Measurements from ENCODE around the gene KRTAP20-1.

The KRTAP20-1 gene

GRCh38 chr21:30580132-30580531, 36.1 kb upstream of the KRTAP20-1 start:
- H3K9me3 ChIP-seq (ENCODE audit: control insufficient read depth, insufficient read depth, low read depth, low read length) = no peaks in the 10 kb centered on the region
- ChIA-PET POLR2A (no interaction called here), CTCF (no interaction called here)
- H3K36me3 ChIP-seq (ENCODE audit: control insufficient read depth in 2 of 2, insufficient read depth in 1 of 2, low read length in 2 of 2) = no peaks in the 10 kb centered on the region
- H3K4me1 ChIP-seq (ENCODE audit: control insufficient read depth, insufficient read depth, low read length) = no peaks in the 10 kb centered on the region
- H3K4me3 ChIP-seq (ENCODE audit: low read depth, low read length) = no peak overlapping the region
- no peak overlapping the region for H3K27ac ChIP-seq (ENCODE audit: extremely low read depth, low read depth, low read length)
- TF ChIP-seq KLF1 (tag by site-specific recombination; IDR thresholded peaks at IDR 0.05) (no peak), ZNF677 (tag by site-specific recombination; IDR thresholded peaks at IDR 0.05) (no peak), SP3 (tag by site-specific recombination; IDR thresholded peaks at IDR 0.05) (no peak), ZNF23 (tag by site-specific recombination; IDR thresholded peaks at IDR 0.05; ENCODE audit: borderline replicate concordance) (no peak), ZNF48 (tag by site-specific recombination; IDR thresholded peaks at IDR 0.05) (no peak), ZNF433 (tag by site-specific recombination; IDR thresholded peaks at IDR 0.05; ENCODE audit: low read depth) (no peak), ZNF19 (tag by site-specific recombination; IDR thresholded peaks at IDR 0.05; ENCODE audit: low read depth) (no peak), ZNF660 (tag by site-specific recombination; IDR thresholded peaks at IDR 0.05) (no peak), ZNF138 (tag by site-specific recombination; IDR thresholded peaks at IDR 0.05; ENCODE audit: borderline replicate concordance) (no peak), ZNF561 (tag by site-specific recombination; IDR thresholded peaks at IDR 0.05; ENCODE audit: borderline replicate concordance) (no peak), MEIS1 (CRISPR knock-in tag; IDR thresholded peaks at IDR 0.05; ENCODE audit: borderline replicate concordance) (no peak), ZNF16 (tag by site-specific recombination; IDR thresholded peaks at IDR 0.05; ENCODE audit: low read depth) (no peak), ZNF324 (tag by site-specific recombination; IDR thresholded peaks at IDR 0.05) (no peak), ZNF211 (tag by site-specific recombination; IDR thresholded peaks at IDR 0.05; ENCODE audit: low read depth) (no peak), ZNF843 (tag by site-specific recombination; IDR thresholded peaks at IDR 0.05) (no peak), SP2 (tag by site-specific recombination; IDR thresholded peaks at IDR 0.05) (no peak), ZNF398 (tag by site-specific recombination; IDR thresholded peaks at IDR 0.05) (no peak)
- TF ChIP-seq, protein P1, sequence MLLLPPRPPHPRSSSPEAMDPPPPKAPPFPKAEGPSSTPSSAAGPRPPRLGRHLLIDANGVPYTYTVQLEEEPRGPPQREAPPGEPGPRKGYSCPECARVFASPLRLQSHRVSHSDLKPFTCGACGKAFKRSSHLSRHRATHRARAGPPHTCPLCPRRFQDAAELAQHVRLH (tag by site-specific recombination; IDR thresholded peaks at IDR 0.05) = no peak
- TF ChIP-seq, protein P2, sequence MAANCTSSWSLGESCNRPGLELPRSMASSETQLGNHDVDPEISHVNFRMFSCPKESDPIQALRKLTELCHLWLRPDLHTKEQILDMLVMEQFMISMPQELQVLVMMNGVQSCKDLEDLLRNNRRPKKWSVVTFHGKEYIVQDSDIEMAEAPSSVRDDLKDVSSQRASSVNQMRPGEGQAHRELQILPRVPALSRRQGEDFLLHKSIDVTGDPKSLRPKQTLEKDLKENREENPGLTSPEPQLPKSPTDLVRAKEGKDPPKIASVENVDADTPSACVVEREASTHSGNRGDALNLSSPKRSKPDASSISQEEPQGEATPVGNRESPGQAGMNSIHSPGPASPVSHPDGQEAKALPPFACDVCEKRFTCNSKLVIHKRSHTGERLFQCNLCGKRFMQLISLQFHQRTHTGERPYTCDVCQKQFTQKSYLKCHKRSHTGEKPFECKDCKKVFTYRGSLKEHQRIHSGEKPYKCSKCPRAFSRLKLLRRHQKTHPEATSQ (tag by site-specific recombination; IDR thresholded peaks at IDR 0.05) = no peak

- H3K9me3 ChIP-seq (ENCODE audit: control insufficient read depth, insufficient read depth, low read depth, low read length) = no peaks in the 10 kb centered on the region
- ChIA-PET CTCF (interaction anchor here (1.2 kb wide), 1 partner anchor 8 kb away, joined by 4 read pairs; no protein-coding TSS in a partner anchor), POLR2A (no interaction called here)
- TF ChIP-seq, protein P2 (tag by site-specific recombination; IDR thresholded peaks at IDR 0.05) = no peak
- TF ChIP-seq ZFP41 (tag by site-specific recombination; IDR thresholded peaks at IDR 0.05; ENCODE audit: borderline replicate concordance) (no peak), SETDB1 (IDR thresholded peaks at IDR 0.05; ENCODE audit: insufficient read length, low read length) (no peak), ZNF626 (tag by site-specific recombination; IDR thresholded peaks at IDR 0.05) (no peak), ZNF404 (tag by site-specific recombination; IDR thresholded peaks at IDR 0.05) (no peak), ZBTB21 (tag by site-specific recombination; IDR thresholded peaks at IDR 0.05) (no peak)
- H3K4me3 ChIP-seq (ENCODE audit: low read depth, low read length) = no peak overlapping the region
- H3K36me3 ChIP-seq (ENCODE audit: control insufficient read depth in 2 of 2, insufficient read depth in 1 of 2, low read length in 2 of 2) = no peaks in the 10 kb centered on the region
- no peak overlapping the region for H3K27ac ChIP-seq (ENCODE audit: extremely low read depth, low read depth, low read length)
- no peaks in the 10 kb centered on the region for H3K4me1 ChIP-seq (ENCODE audit: control insufficient read depth, insufficient read depth, low read length)
Measured at GRCh38 chr21:30582870-30583269, 33.4 kb upstream of the KRTAP20-1 start.
